HEK293 (cell line): ENCODE measurements around the gene MAPKAPK5.

Experiments
- CTCF ChIP-seq: fragments of 450-650 bp; formaldehyde crosslinking; IDR thresholded peaks from 2 replicates; pipeline ENCODE4 v1.5.1; 2016; ENCODE audit warnings: missing biosample characterization, missing genetic modification characterization
- WT1 ChIP-seq: fragments of 450-650 bp; formaldehyde crosslinking; IDR thresholded peaks from 2 replicates; pipeline ENCODE4 v1.5.1; 2016; ENCODE audit warnings: missing biosample characterization, missing genetic modification characterization
- ZNF133 ChIP-seq: fragments of 450-650 bp; formaldehyde crosslinking; IDR thresholded peaks from 2 replicates; pipeline ENCODE4 v1.5.1; 2016; ENCODE audit warnings: missing biosample characterization, missing genetic modification characterization
- ZNF146 ChIP-seq: fragments of 450-650 bp; formaldehyde crosslinking; IDR thresholded peaks from 2 replicates; pipeline ENCODE4 v1.5.1; 2016; ENCODE audit warnings: missing biosample characterization, missing genetic modification characterization
- ZNF23 ChIP-seq: fragments of 450-650 bp; formaldehyde crosslinking; IDR thresholded peaks from 2 replicates; pipeline ENCODE4 v1.5.1; 2016; ENCODE audit warnings: missing biosample characterization, missing genetic modification characterization, borderline replicate concordance
- ZNF549 ChIP-seq: fragments of 450-650 bp; IDR thresholded peaks from 2 replicates; pipeline ENCODE4 v1.5.1; 2018; ENCODE audit warnings: missing biosample characterization, missing genetic modification characterization, mild to moderate bottlenecking, inconsistent platforms, moderate library complexity

- TF ChIP-seq ZNF549 (tag by site-specific recombination) = no peak
- no peak for TF ChIP-seq ZNF133 (tag by site-specific recombination)
- TF ChIP-seq CTCF (tag by site-specific recombination) = no peak
- no peak for TF ChIP-seq ZNF23 (tag by site-specific recombination)
- TF ChIP-seq ZNF146 (tag by site-specific recombination) = no peak
- TF ChIP-seq WT1 (tag by site-specific recombination) = no peak
Measured at GRCh38 chr12:111826992-111827391, 15.0 kb upstream of the MAPKAPK5 start.
